ENCODE measurements around the gene ZNHIT6. TPM values are rescaled to one million over a fixed set of nuclear protein-coding genes. Genes with fewer than 3 reads are reported as not detected.

Gene ZNHIT6
- total RNA-seq, 4 donors from 2014 or later: 8.2 to 20.0 (median 9.9) TPM

GRCh38 chr1:85705940-85706339 is 2.3 kb downstream of the ZNHIT6 start:
- WGBS, 2 donors: 86 to 90% methylated on average over 3 of the region's 3 CpGs
- H3K4me1 ChIP-seq: peaks cover 13 to 39% (median 13%) of the 10 kb centered on the region in 3 donors
- no peaks in the 10 kb centered on the region for H3K9me3 ChIP-seq
- no peak for TF ChIP-seq POLR2A (IDR thresholded peaks at IDR 0.05)
- TF ChIP-seq CTCF (IDR thresholded peaks at IDR 0.05): no peak
- H3K27me3 ChIP-seq: no peaks in the 10 kb centered on the region
- no peak overlapping the region for H3K4me3 ChIP-seq
- no peak for DNase-seq
- no peak overlapping the region for H3K27ac ChIP-seq
- peaks cover 0 to 50% (median 0%) of the 10 kb centered on the region in 3 donors for H3K36me3 ChIP-seq
- intact Hi-C loops (cut with DNase I): loop anchor here (10.0 kb wide), 1 partner anchor 121 kb away; the partner anchor contains the start of gene CCN1

DNA sequence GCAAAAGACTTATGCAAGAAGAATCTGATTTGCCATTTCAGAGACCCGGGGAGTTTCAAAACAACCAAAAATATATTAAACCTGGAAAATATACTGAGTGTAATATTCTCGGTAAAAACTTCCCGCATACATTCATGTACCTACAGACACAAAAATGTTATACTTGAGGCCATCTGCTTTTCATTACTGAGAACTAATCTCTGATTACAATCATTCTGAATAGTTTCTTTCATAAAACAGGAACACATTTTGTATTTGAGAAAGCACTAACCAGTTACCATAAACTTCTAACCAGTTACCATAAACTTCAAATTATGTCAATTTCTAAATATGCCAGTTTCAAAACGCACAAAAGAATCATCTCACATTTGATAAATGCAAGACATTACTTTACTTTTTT is 7.8 kb downstream of the ZNHIT6 start:
- TF ChIP-seq POLR2A (IDR thresholded peaks at IDR 0.05) (no peak), CTCF (IDR thresholded peaks at IDR 0.05) (no peak)
- Histone ChIP-seq H3K4me1 (peaks cover 0 to 9% (median 0%) of the 10 kb centered on the region in 3 donors), H3K4me3 (no peak overlapping the region), H3K9me3 (no peaks in the 10 kb centered on the region), H3K27me3 (no peaks in the 10 kb centered on the region), H3K27ac (no peak overlapping the region), H3K36me3 (peaks cover 0 to 81% (median 0%) of the 10 kb centered on the region in 3 donors)
- 94 to 95% methylated on average over 4 of the region's 4 CpGs for WGBS, 2 donors
- intact Hi-C loops (cut with DNase I): loop anchor here (10.0 kb wide), 1 partner anchor 116 kb away; the partner anchor contains the start of gene CCN1
- DNase-seq: no peak

DNA sequence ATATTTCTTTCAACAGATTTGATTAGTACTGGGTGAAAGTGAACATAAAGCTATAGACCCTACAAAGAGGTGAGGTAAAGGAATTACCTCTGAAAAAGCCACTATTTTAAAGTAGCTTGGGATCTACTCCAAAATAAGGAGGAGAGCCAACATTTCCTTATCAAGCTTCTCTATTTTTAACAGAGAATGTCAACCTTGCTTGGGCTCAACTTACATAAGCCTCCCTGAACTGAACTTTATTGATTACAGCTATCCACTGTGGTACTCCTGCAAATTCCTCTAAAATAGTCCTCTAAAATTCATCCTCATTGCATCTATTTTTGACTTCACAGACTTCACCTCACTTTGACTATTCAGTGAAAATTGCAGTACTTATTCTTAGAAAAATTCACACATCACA is 10.3 kb downstream of the ZNHIT6 start:
- Histone ChIP-seq H3K36me3 (peaks cover 0 to 77% (median 0%) of the 10 kb centered on the region in 3 donors), H3K27me3 (no peaks in the 10 kb centered on the region), H3K9me3 (no peaks in the 10 kb centered on the region), H3K4me1 (no peaks in the 10 kb centered on the region), H3K27ac (no peak overlapping the region), H3K4me3 (no peak overlapping the region)
- TF ChIP-seq POLR2A (IDR thresholded peaks at IDR 0.05): no peak
- no peak for TF ChIP-seq CTCF (IDR thresholded peaks at IDR 0.05)
- intact Hi-C loops (cut with DNase I): no loop called here
- DNase-seq: no peak

- no peak for DNase-seq
- Histone ChIP-seq H3K4me3 (no peak overlapping the region), H3K36me3 (peaks cover 0 to 64% (median 3%) of the 10 kb centered on the region in 3 donors), H3K4me1 (no peaks in the 10 kb centered on the region), H3K27me3 (no peaks in the 10 kb centered on the region), H3K27ac (no peak overlapping the region), H3K9me3 (no peaks in the 10 kb centered on the region)
- intact Hi-C loops (cut with DNase I): loop anchor here (5.0 kb wide), 1 partner anchor 386 kb away; no protein-coding TSS in a partner anchor
- WGBS, 2 donors: 50 to 76% methylated on average over 1 of the region's 1 CpG
- peak in 5 of 6 experiments; percentile 19 to 56 (median 20) for TF ChIP-seq CTCF (IDR thresholded peaks at IDR 0.05)
- TF ChIP-seq POLR2A (IDR thresholded peaks at IDR 0.05): no peak
These were observed 15.4 kb downstream of the ZNHIT6 start for GRCh38 chr1:85692730-85693314.

DNA sequence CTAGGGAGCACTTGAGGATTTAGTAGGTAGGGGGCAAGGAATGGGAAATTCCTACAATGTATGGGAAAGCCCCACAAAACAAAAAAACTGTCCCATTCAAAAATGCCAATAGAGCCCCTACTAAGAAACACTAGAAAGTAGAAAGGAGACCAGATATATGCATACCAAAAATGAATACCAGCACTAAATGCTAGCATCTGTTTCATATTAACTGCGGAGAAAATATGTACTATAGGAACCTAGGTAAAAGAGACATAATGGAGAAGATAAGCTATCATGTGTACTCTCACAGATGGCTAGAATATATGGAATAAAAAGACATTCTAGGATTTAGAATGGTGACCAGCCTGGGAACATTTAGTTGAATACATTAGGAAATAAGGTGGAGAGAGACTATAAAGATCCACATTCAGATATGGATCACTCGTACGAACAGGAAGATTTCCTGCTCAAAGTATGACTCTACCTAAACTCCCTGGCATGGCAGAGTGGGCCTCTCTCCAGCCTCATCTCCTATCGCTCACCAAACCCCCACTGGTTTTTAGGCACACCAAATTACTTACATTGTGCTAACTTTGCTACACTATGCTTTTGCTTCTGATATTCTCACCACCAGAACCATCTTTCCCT is 18.3 kb downstream of the ZNHIT6 start:
- no peaks in the 10 kb centered on the region for H3K9me3 ChIP-seq
- no peak for DNase-seq
- no peak overlapping the region for H3K27ac ChIP-seq
- intact Hi-C loops (cut with DNase I): loop anchor here (5.0 kb wide), 1 partner anchor 383 kb away; no protein-coding TSS in a partner anchor
- no peaks in the 10 kb centered on the region for H3K27me3 ChIP-seq
- peaks cover 0 to 59% (median 3%) of the 10 kb centered on the region in 3 donors for H3K36me3 ChIP-seq
- H3K4me3 ChIP-seq: no peak overlapping the region
- TF ChIP-seq POLR2A (IDR thresholded peaks at IDR 0.05): no peak
- WGBS, 2 donors: 90 to 93% methylated on average over 4 of the region's 4 CpGs
- no peaks in the 10 kb centered on the region for H3K4me1 ChIP-seq

Measured in esophagus squamous epithelium (tissue), 5 donors.